HepG2 (cell line): ENCODE data around the gene RNU6-8. TPM values are rescaled to one million over a fixed set of nuclear protein-coding genes. Genes with fewer than 3 reads are reported as not detected.

Experiments used
- ATAC-seq: fragments of 200-7000 bp; cut with Tn5 transposase; 3 replicates; pipeline ENCODE4 v1.9.1; 2020; ENCODE audit warnings: mild to moderate bottlenecking, moderate library complexity
- BruUV-seq: library from RNA; stranded (reverse); fragments of 400-500 nt; replicated peaks from 2 replicates; lab custom pipeline; 2021; lab: Mats Ljungman, UMichigan
- CTCF ChIA-PET: fragments of 300-600 bp; formaldehyde crosslinking; extraction: SDS; loops from one replicate; lab custom pipeline; 2021; ENCODE audit warnings: low total read pairs, inconsistent platforms, low intra/inter-chr PET ratio; lab: Yijun Ruan, JAX
- POLR2A ChIA-PET: fragments of 350-600 bp; sonication (Branson Sonifier 250); formaldehyde crosslinking; loops from one replicate; lab custom pipeline; 2020; ENCODE audit warnings: antibody characterized with exemption, inconsistent platforms; lab: Yijun Ruan, JAX
- DNase-seq: peaks from one replicate; pipeline ENCODE4 v3.0.0-alpha.2; 2015; ENCODE audit warnings: low spot score
- FAIRE-seq: peaks from 3 replicates; lab custom pipeline; 2011; peaks lifted over from hg19 to GRCh38; lab: Jason Lieb, UNC
- H2AFZ ChIP-seq: one replicate; pipeline ENCODE4 v1.6.1; 2011; ENCODE audit warnings: low read length, inconsistent platforms
- H3K27ac ChIP-seq: fragments of 300-600 bp; 3 replicates; pipeline ENCODE4 v1.8.0; 2011; ENCODE audit warnings: mixed run types, mild to moderate bottlenecking, mixed read lengths, low read length, inconsistent platforms; ENCODE audit not compliant: insufficient read depth; ENCODE audit errors: extremely low read length
- H3K27me3 ChIP-seq, 2 experiments: fragments of 200-600 bp in 1 of 2; 2 replicates in 1 of 2; 3 replicates in 1 of 2; pipeline versions ENCODE4 v1.6.0 to v1.8.0; 2011; ENCODE audit warnings: low read length in 2 of 2, mild to moderate bottlenecking in 2 of 2, moderate library complexity in 2 of 2, inconsistent platforms in 1 of 2; ENCODE audit not compliant: insufficient read depth in 2 of 2, control insufficient read depth in 1 of 2
- H3K36me3 ChIP-seq, 2 experiments: fragments of 200-600 bp in 1 of 2; replicated peaks in 1 of 2; 2 replicates in 1 of 2; 3 replicates in 1 of 2; pipeline versions ENCODE4 v1.5.1 to v1.8.0; 2011; ENCODE audit warnings: low read length in 2 of 2, inconsistent platforms in 1 of 2; ENCODE audit not compliant: insufficient read depth in 2 of 2, control insufficient read depth in 1 of 2
- H3K4me1 ChIP-seq: 2 replicates; pipeline ENCODE4 v1.5.1; 2012; ENCODE audit warnings: low read length, inconsistent platforms; ENCODE audit not compliant: insufficient read depth
- H3K4me2 ChIP-seq: 2 replicates; pipeline ENCODE4 v1.6.0; 2011; ENCODE audit warnings: low read depth, low read length, inconsistent platforms
- H3K4me3 ChIP-seq, 3 experiments: fragments of 200-600 bp in 1 of 3; sonication (generic), shearing (Covaris generic) in 1 of 3; replicated peaks in 1 of 3; 2 replicates each; pipeline ENCODE4 v1.5.1; 2011 to 2016; ENCODE audit warnings: low read length in 3 of 3, inconsistent platforms in 2 of 3, low read depth in 2 of 3, mild to moderate bottlenecking in 2 of 3, control low read depth in 1 of 3, mixed read lengths in 1 of 3; ENCODE audit not compliant: insufficient read depth in 1 of 3
- H3K79me2 ChIP-seq: one replicate; pipeline ENCODE4 v1.6.1; 2011; ENCODE audit warnings: low read length, inconsistent platforms; ENCODE audit not compliant: insufficient read depth
- H3K9ac ChIP-seq: 2 replicates; pipeline ENCODE4 v1.6.0; 2011; ENCODE audit warnings: mild to moderate bottlenecking, low read depth, low read length, inconsistent platforms; ENCODE audit not compliant: insufficient read depth
- H3K9me3 ChIP-seq: 2 replicates; pipeline ENCODE4 v1.5.1; 2012; ENCODE audit warnings: mild to moderate bottlenecking, low read length
- H4K20me1 ChIP-seq: 2 replicates; pipeline ENCODE4 v1.6.0; 2011; ENCODE audit warnings: inconsistent platforms, mild to moderate bottlenecking, low read length, moderate library complexity; ENCODE audit not compliant: insufficient read depth
- AGO1 ChIP-seq: fragments of 200-400 bp; formaldehyde crosslinking; IDR thresholded peaks from 2 replicates; pipeline ENCODE4 v1.6.1; 2017; ENCODE audit warnings: mild to moderate bottlenecking, low read depth, low read length, moderate library complexity; ENCODE audit not compliant: poor library complexity, severe bottlenecking
- JUND ChIP-seq: sonication (generic); formaldehyde crosslinking; IDR thresholded peaks from 2 replicates; pipeline ENCODE4 v1.8.0; 2022; ENCODE audit warnings: mild to moderate bottlenecking, missing genetic modification reagents
- MAFK ChIP-seq, 2 experiments: IDR thresholded peaks in 1 of 2; conservative IDR thresholded peaks in 1 of 2; 2 replicates each; pipeline ENCODE4 v1.6.1; 2011; ENCODE audit warnings: improper control_type of control experiment in 2 of 2, low read length in 2 of 2
- SIX1 ChIP-seq: sonication (generic); formaldehyde crosslinking; IDR thresholded peaks from 2 replicates; pipeline ENCODE4 v1.4.0; 2020; ENCODE audit warnings: missing genetic modification reagents, borderline replicate concordance
- SOX13 ChIP-seq, 3 experiments: fragments of 450-650 bp in 1 of 3; sonication (generic) in 1 of 3; formaldehyde crosslinking in 1 of 3; IDR thresholded peaks in 2 of 3; conservative IDR thresholded peaks in 1 of 3; 2 replicates each; pipeline versions ENCODE4 v1.5.0 to v1.6.1; 2016 to 2020; ENCODE audit warnings: antibody characterized with exemption in 1 of 3, mild to moderate bottlenecking in 1 of 3, missing compliant biosample characterization in 1 of 3, missing genetic modification reagents in 1 of 3, moderate library complexity in 1 of 3
- ZC3H13 ChIP-seq: sonication (generic); formaldehyde crosslinking; IDR thresholded peaks from 2 replicates; pipeline ENCODE4 v1.8.1; 2023; ENCODE audit warnings: mild to moderate bottlenecking, missing genetic modification reagents, moderate library complexity
- ZNF556 ChIP-seq: sonication (generic); formaldehyde crosslinking; IDR thresholded peaks from 2 replicates; pipeline ENCODE4 v1.4.0; 2020; ENCODE audit warnings: mild to moderate bottlenecking, missing genetic modification reagents, borderline replicate concordance
- WGBS: methylation state at CpG from one replicate; pipeline ENCODE4 v1.1.6; 2017; ENCODE audit warnings: low lambda C conversion rate; 5-methylcytosine and 5-hydroxymethylcytosine counted together
- in situ Hi-C: cut with HindIII; loops from 2 replicates; pipeline ENCODE4 v1.10.0; 2017; ENCODE audit warnings: low pct_unique_long_range_greater_than_20kb; ENCODE audit not compliant: extremely low pct_ligation_motif_present
- intact Hi-C: fragments of 100-400 bp; cut with micrococcal nuclease; formaldehyde crosslinking; loops from one replicate; pipeline ENCODE4 v1.10.0; 2022; ENCODE audit not compliant: unreplicated experiment
- polyA plus RNA-seq, 8 experiments: library from polyadenylated mRNA; depleted of rRNA in 3 of 8; stranded (reverse) in 7 of 8; unstranded in 1 of 8; fragments of >200 nt; fragmentation: Illumina TruSeq in 4 of 8; extraction: Trizol in 4 of 8; gene quantifications; 2 replicates each; pipeline versions ENCODE4 v1.2.1 to v1.2.3, GENCODE V29; 2011 to 2016; ENCODE audit warnings: low read depth in 4 of 8, missing spikeins in 1 of 8, mixed read lengths in 1 of 8; ENCODE audit not compliant: insufficient read depth in 1 of 8
- total RNA-seq, 5 experiments: library from RNA; depleted of rRNA; stranded (reverse); fragments of >200 nt; fragmentation: Illumina TruSeq; extraction: Trizol; gene quantifications; 2 replicates each; pipeline ENCODE4 v1.2.3, GENCODE V29; 2016; ENCODE audit warnings: low read depth in 1 of 5
- TF ChIP-seq, protein P1 (sequence below): sonication (generic); formaldehyde crosslinking; IDR thresholded peaks from 2 replicates; pipeline ENCODE4 v1.5.1; 2020; ENCODE audit warnings: missing genetic modification reagents, mild to moderate bottlenecking, borderline replicate concordance
- TF ChIP-seq, protein P2 (sequence below): sonication (generic); formaldehyde crosslinking; IDR thresholded peaks from 2 replicates; pipeline ENCODE4 v1.5.1; 2020; ENCODE audit warnings: mild to moderate bottlenecking, missing genetic modification reagents, borderline replicate concordance
- TF ChIP-seq, protein P3 (sequence below): sonication (generic); formaldehyde crosslinking; conservative IDR thresholded peaks from 2 replicates; pipeline ENCODE4 v1.5.0; 2020; ENCODE audit warnings: missing genetic modification reagents

RNU6-8 gene
- total and polyA plus RNA-seq, 2 of the 13 experiments (the other 11 are each of a cell fraction or from before 2014, with no cell fraction given), result under 0.01 TPM; not detected in 1

DNA sequence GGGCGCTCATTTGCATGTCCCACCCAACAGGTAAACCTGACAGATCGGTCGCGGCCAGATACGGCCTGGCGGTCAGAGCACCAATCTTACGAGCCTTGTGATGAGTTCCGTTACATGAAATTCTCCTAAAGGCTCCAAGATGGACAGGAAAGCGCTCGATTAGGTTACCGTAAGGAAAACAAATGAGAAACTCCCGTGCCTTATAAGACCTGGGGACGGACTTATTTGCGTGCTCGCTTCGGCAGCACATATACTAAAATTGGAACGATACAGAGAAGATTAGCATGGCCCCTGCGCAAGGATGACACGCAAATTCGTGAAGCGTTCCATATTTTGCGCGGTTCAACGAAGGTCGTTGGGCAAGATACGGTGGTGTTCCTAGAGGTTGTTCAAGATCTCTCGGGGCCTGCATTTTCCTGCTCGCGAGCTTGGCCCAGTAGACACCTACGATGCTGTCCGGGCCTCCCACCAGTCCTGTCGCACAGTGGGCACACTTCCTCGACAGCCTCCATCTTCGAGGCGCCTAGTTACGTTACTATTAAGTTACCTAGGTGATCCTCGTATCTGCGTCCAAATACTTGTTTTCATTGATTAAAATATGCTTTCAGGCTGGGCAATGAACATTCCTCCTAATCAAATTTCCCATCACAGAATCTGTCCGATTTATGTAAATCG is 1.1 kb downstream of the RNU6-8 start, which contains the start of gene RNU6-7:
RNU6-7 (plus strand) TSS at position 230 of the 675 bp plus-strand sequence.
- no peaks in the 10 kb centered on the region; a peak in 1 of 5 replicates for H3K27me3 ChIP-seq
- ATAC-seq, result peak; percentile 32
- ChIA-PET POLR2A (interaction anchor here (2.3 to 3.0 kb wide), 2 partner anchors 125 to 744 kb away, joined by 11 to 89 read pairs; partner anchors contain the start of genes ARHGAP5 and DTD2), CTCF (no interaction called here)
- FAIRE-seq, result no peak
- peak within 1 kb of the TSS; percentile 97 for H3K4me2 ChIP-seq
- H3K79me2 ChIP-seq, result no peaks in the 10 kb centered on the region
- WGBS, result 1% methylated on average over 39 of the region's 40 CpGs
- DNase-seq, result peak; percentile 61
- H3K4me3 ChIP-seq, result peak within 1 kb of the TSS; percentile 69 to 81 (median 75)
- intact Hi-C loops, result loop anchor here (1.0 to 10.0 kb wide), 10 partner anchors 23 to 1580 kb away; partner anchors contain the start of genes DTD2, HECTD1, NUBPL and SCFD1
- peak within 1 kb of the TSS; percentile 91 for H3K9ac ChIP-seq
- peak within 1 kb of the TSS; percentile 87 for H3K27ac ChIP-seq
- H3K9me3 ChIP-seq, result no peaks in the 10 kb centered on the region
- in situ Hi-C loops, result loop anchor here (5.0 kb wide), 1 partner anchor 125 kb away; the partner anchor contains the start of gene ARHGAP5
- no peaks in the 10 kb centered on the region for H3K36me3 ChIP-seq
- H3K4me1 ChIP-seq, result peaks cover 21% of the 10 kb centered on the region
- no peaks in the 10 kb centered on the region for H4K20me1 ChIP-seq
- H2AFZ ChIP-seq, result peak within 1 kb of the TSS; percentile 90
- BruUV-seq, result no TSS peak
- TF ChIP-seq SIX1 (no peak; the same call in 1 of the 2 replicates), SOX13 (IDR thresholded peaks at IDR 0.05) (no peak; the same call in 1 of the 2 replicates), SOX13 (CRISPR knock-in tag; conservative IDR thresholded peaks at IDR 0.05 in 1 of 2, IDR thresholded peaks at IDR 0.05 in 1 of 2) (0 out of 4 replicates have a peak, but pooled peaks of 1 of the 2 experiments have one; percentile 47), JUND (0 out of 2 replicates have a peak, but pooled peaks have one; percentile 12), ZNF556 (CRISPR knock-in tag) (no peak; the same call in none of the 2 replicates), ZC3H13 (peak; percentile 11; the same call in 1 of the 2 replicates), MAFK (conservative IDR thresholded peaks at IDR 0.05 in 1 of 2, IDR thresholded peaks at IDR 0.05 in 1 of 2; ENCODE audit: low read length in 2 of 2) (no peak), AGO1 (peak; percentile 3)
- TF ChIP-seq, protein P1, sequence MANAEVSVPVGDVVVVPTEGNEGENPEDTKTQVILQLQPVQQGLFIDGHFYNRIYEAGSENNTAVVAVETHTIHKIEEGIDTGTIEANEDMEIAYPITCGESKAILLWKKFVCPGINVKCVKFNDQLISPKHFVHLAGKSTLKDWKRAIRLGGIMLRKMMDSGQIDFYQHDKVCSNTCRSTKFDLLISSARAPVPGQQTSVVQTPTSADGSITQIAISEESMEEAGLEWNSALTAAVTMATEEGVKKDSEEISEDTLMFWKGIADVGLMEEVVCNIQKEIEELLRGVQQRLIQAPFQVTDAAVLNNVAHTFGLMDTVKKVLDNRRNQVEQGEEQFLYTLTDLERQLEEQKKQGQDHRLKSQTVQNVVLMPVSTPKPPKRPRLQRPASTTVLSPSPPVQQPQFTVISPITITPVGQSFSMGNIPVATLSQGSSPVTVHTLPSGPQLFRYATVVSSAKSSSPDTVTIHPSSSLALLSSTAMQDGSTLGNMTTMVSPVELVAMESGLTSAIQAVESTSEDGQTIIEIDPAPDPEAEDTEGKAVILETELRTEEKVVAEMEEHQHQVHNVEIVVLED (CRISPR knock-in tag), result peak; percentile 46
- TF ChIP-seq, protein P2, sequence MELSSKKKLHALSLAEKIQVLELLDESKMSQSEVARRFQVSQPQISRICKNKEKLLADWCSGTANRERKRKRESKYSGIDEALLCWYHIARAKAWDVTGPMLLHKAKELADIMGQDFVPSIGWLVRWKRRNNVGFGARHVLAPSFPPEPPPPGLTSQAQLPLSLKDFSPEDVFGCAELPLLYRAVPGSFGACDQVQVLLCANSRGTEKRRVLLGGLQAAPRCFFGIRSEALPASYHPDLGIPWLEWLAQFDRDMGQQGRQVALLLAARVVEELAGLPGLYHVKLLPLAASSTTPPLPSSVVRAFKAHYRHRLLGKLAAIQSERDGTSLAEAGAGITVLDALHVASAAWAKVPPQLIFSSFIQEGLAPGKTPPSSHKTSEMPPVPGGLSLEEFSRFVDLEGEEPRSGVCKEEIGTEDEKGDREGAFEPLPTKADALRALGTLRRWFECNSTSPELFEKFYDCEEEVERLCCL (CRISPR knock-in tag), result 0 out of 2 replicates have a peak, but pooled peaks have one; percentile 95
- TF ChIP-seq, protein P3, sequence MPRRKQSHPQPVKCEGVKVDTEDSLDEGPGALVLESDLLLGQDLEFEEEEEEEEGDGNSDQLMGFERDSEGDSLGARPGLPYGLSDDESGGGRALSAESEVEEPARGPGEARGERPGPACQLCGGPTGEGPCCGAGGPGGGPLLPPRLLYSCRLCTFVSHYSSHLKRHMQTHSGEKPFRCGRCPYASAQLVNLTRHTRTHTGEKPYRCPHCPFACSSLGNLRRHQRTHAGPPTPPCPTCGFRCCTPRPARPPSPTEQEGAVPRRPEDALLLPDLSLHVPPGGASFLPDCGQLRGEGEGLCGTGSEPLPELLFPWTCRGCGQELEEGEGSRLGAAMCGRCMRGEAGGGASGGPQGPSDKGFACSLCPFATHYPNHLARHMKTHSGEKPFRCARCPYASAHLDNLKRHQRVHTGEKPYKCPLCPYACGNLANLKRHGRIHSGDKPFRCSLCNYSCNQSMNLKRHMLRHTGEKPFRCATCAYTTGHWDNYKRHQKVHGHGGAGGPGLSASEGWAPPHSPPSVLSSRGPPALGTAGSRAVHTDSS, result no peak; the same call in 1 of the 2 replicates
